CD14-positive monocyte (primary cell): ENCODE results near the gene TSNAX. TPM values are rescaled to one million over a fixed set of nuclear protein-coding genes. Genes with fewer than 3 reads are reported as not detected.
"Not testable (repeated sequence)": the region's sequence is repeated elsewhere in the genome, so short reads cannot be mapped to it uniquely, and the experiment has no call there.

Experiments
- DNase-seq, 3 donors: peaks; one replicate each; pipeline ENCODE4 v3.0.0-alpha.2; 2011 to 2022
- H2AFZ ChIP-seq: 2 replicates; pipeline ENCODE4 v1.6.0; 2012; ENCODE audit warnings: mild to moderate bottlenecking, low read depth, low read length, inconsistent platforms; ENCODE audit not compliant: insufficient read depth, poor library complexity, severe bottlenecking
- H3K27ac ChIP-seq, 2 donors: 1 replicate in 1 of 2; 2 replicates in 1 of 2; pipeline ENCODE4 v1.5.1; 2012 to 2013; ENCODE audit warnings: low read length in 2 of 2, control low read depth in 1 of 2, inconsistent platforms in 1 of 2, low read depth in 1 of 2, mild to moderate bottlenecking in 1 of 2
- H3K27me3 ChIP-seq, 2 donors: one replicate each; pipeline versions ENCODE4 v1.6.0 to v1.6.1; 2011 to 2013; ENCODE audit warnings: low read length in 2 of 2; ENCODE audit not compliant: control insufficient read depth in 2 of 2, insufficient read depth in 2 of 2
- H3K36me3 ChIP-seq, 2 donors: replicated peaks in 1 of 2; 1 replicate in 1 of 2; 2 replicates in 1 of 2; pipeline versions ENCODE4 v1.5.1 to v1.6.1; 2012 to 2013; ENCODE audit warnings: low read length in 2 of 2, control low read depth in 1 of 2, inconsistent platforms in 1 of 2, mild to moderate bottlenecking in 1 of 2; ENCODE audit not compliant: insufficient read depth in 2 of 2, control insufficient read depth in 1 of 2
- H3K4me1 ChIP-seq, 2 donors: 1 replicate in 1 of 2; 2 replicates in 1 of 2; pipeline versions ENCODE4 v1.5.1 to v1.6.1; 2012 to 2013; ENCODE audit warnings: low read length in 2 of 2, control low read depth in 1 of 2, inconsistent platforms in 1 of 2, mild to moderate bottlenecking in 1 of 2, moderate library complexity in 1 of 2; ENCODE audit not compliant: insufficient read depth in 2 of 2, control insufficient read depth in 1 of 2
- H3K4me2 ChIP-seq: replicated peaks from 2 replicates; pipeline ENCODE3; 2012; ENCODE audit warnings: low read length, moderate library complexity, mild to moderate bottlenecking; ENCODE audit not compliant: poor library complexity, severe bottlenecking; ENCODE audit errors: extremely low read depth
- H3K4me3 ChIP-seq, 3 experiments: fragments of 200-600 bp in 1 of 3; sonication (generic) in 1 of 3; replicated peaks in 1 of 3; 1 replicate in 2 of 3; 2 replicates in 1 of 3; pipeline ENCODE4 v1.5.1; 2011 to 2013; ENCODE audit warnings: low read length in 3 of 3, mild to moderate bottlenecking in 3 of 3, control low read depth in 2 of 3, low read depth in 2 of 3, inconsistent platforms in 1 of 3, moderate library complexity in 1 of 3
- H3K79me2 ChIP-seq: 2 replicates; pipeline ENCODE4 v1.6.0; 2012; ENCODE audit warnings: mild to moderate bottlenecking, control low read depth, inconsistent platforms, low read length, moderate library complexity; ENCODE audit not compliant: insufficient read depth
- H3K9ac ChIP-seq: 2 replicates; pipeline ENCODE4 v1.6.0; 2017; ENCODE audit warnings: low read length, mild to moderate bottlenecking; ENCODE audit not compliant: insufficient read depth, poor library complexity, severe bottlenecking
- H3K9me3 ChIP-seq, 2 donors: replicated peaks in 1 of 2; 1 replicate in 1 of 2; 2 replicates in 1 of 2; pipeline versions ENCODE4 v1.5.1 to v1.6.1; 2012 to 2013; ENCODE audit warnings: low read length in 2 of 2, control low read depth in 1 of 2; ENCODE audit not compliant: control insufficient read depth in 1 of 2, insufficient read depth in 1 of 2
- H4K20me1 ChIP-seq: 2 replicates; pipeline ENCODE4 v1.6.0; 2012; ENCODE audit warnings: mild to moderate bottlenecking, low read length, control low read depth, moderate library complexity; ENCODE audit not compliant: insufficient read depth
- H3K27ac Mint-ChIP-seq, 7 donors: one replicate each; pipeline ENCODE4 v1.8.0; 2020; ENCODE audit warnings: mild to moderate bottlenecking in 7 of 7, mixed read lengths in 7 of 7, moderate library complexity in 6 of 7, inconsistent platforms in 2 of 7
- H3K27me3 Mint-ChIP-seq, 3 donors: one replicate each; pipeline ENCODE4 v1.8.0; 2021 to 2022; ENCODE audit warnings: low read depth in 3 of 3, mild to moderate bottlenecking in 3 of 3, mixed read lengths in 3 of 3, moderate library complexity in 3 of 3, inconsistent platforms in 1 of 3
- H3K36me3 Mint-ChIP-seq, 2 donors: one replicate each; pipeline ENCODE4 v1.8.0; 2020; ENCODE audit warnings: mixed read lengths in 2 of 2, inconsistent platforms in 1 of 2, mild to moderate bottlenecking in 1 of 2
- H3K4me1 Mint-ChIP-seq: one replicate; pipeline ENCODE4 v1.8.0; 2020; ENCODE audit warnings: mild to moderate bottlenecking, mixed read lengths
- H3K4me3 Mint-ChIP-seq, 2 donors: one replicate each; pipeline ENCODE4 v1.8.0; 2020; ENCODE audit warnings: mild to moderate bottlenecking in 2 of 2, mixed read lengths in 2 of 2, moderate library complexity in 1 of 2
- H3K9me3 Mint-ChIP-seq, 7 donors: one replicate each; pipeline ENCODE4 v1.8.0; 2020 to 2022; ENCODE audit warnings: mixed read lengths in 7 of 7, mild to moderate bottlenecking in 6 of 7, moderate library complexity in 6 of 7, inconsistent platforms in 2 of 7
- WGBS: methylation state at CpG from one replicate; pipeline ENCODE4 v1.1.5; 2013; ENCODE audit warnings: missing lambda C conversion rate; ENCODE audit not compliant: insufficient coverage; 5-methylcytosine and 5-hydroxymethylcytosine counted together
- intact Hi-C, 2 donors: fragments of 100-400 bp; cut with micrococcal nuclease; formaldehyde crosslinking; loops; one replicate each; pipeline versions ENCODE4 v1.15.0 to v1.15.1; 2023
- polyA plus RNA-seq, 3 donors: library from polyadenylated mRNA; depleted of rRNA in 1 of 3; unstranded in 2 of 3; stranded (reverse) in 1 of 3; fragments of 300-500 nt in 2 of 3; fragments of >200 nt in 1 of 3; fragmentation: Illumina TruSeq in 2 of 3; gene quantifications; 1 replicate in 2 of 3; 2 replicates in 1 of 3; pipeline ENCODE4 v1.2.3, GENCODE V29; 2012 to 2021
- TF ChIP-seq, protein P1 (sequence below): fragments of 200-600 bp; IDR thresholded peaks from one replicate; pipeline ENCODE4 v1.8.0; 2022; ENCODE audit warnings: antibody characterized with exemption, mild to moderate bottlenecking

TSNAX gene
- polyA plus RNA-seq, 3 donors: 15.6 to 86.9 (median 82.0) TPM

GRCh38 chr1:231499148-231499763 lies 29.2 kb upstream of the TSNAX start:
- H3K4me3 Mint-ChIP-seq: no peak overlapping the region

GRCh38 chr1:231500666-231501065 lies 27.8 kb upstream of the TSNAX start:
- no peak overlapping the region for H3K9ac ChIP-seq
- H3K36me3 ChIP-seq: no peaks in the 10 kb centered on the region
- H3K36me3 Mint-ChIP-seq: peaks cover 0 to 7% of the 10 kb centered on the region in 2 donors
- H3K4me3 ChIP-seq: no peak overlapping the region
- H4K20me1 ChIP-seq: no peaks in the 10 kb centered on the region
- H3K4me1 ChIP-seq: no peaks in the 10 kb centered on the region
- intact Hi-C loops: no loop called here
- no peaks in the 10 kb centered on the region for H3K4me1 Mint-ChIP-seq
- WGBS: no CpG with 5 or more reads among the region's 2 CpGs
- peaks cover 22 to 34% of the 10 kb centered on the region in 2 donors for H3K9me3 ChIP-seq
- no peak overlapping the region for H2AFZ ChIP-seq
- H3K4me3 Mint-ChIP-seq: no peak overlapping the region
- TF ChIP-seq, protein P1, sequence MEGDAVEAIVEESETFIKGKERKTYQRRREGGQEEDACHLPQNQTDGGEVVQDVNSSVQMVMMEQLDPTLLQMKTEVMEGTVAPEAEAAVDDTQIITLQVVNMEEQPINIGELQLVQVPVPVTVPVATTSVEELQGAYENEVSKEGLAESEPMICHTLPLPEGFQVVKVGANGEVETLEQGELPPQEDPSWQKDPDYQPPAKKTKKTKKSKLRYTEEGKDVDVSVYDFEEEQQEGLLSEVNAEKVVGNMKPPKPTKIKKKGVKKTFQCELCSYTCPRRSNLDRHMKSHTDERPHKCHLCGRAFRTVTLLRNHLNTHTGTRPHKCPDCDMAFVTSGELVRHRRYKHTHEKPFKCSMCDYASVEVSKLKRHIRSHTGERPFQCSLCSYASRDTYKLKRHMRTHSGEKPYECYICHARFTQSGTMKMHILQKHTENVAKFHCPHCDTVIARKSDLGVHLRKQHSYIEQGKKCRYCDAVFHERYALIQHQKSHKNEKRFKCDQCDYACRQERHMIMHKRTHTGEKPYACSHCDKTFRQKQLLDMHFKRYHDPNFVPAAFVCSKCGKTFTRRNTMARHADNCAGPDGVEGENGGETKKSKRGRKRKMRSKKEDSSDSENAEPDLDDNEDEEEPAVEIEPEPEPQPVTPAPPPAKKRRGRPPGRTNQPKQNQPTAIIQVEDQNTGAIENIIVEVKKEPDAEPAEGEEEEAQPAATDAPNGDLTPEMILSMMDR: no peak
- H3K4me2 ChIP-seq: no peak overlapping the region
- no peak overlapping the region for H3K27ac ChIP-seq
- H3K9me3 Mint-ChIP-seq: peaks cover 27 to 45% (median 37%) of the 10 kb centered on the region in 7 donors
- no peaks in the 10 kb centered on the region for H3K79me2 ChIP-seq
- DNase-seq: no peak
- no peak overlapping the region for H3K27ac Mint-ChIP-seq
- H3K27me3 ChIP-seq: no peaks in the 10 kb centered on the region
- peaks cover 4 to 6% (median 4%) of the 10 kb centered on the region in 3 donors for H3K27me3 Mint-ChIP-seq

More at GRCh38 chr1:231499148-231499763, 29.2 kb upstream of the TSNAX start:
- Mint-ChIP-seq H3K4me1 (no peaks in the 10 kb centered on the region), H3K9me3 (peaks cover 27 to 43% (median 37%) of the 10 kb centered on the region in 7 donors), H3K27ac (no peak overlapping the region), H3K27me3 (peaks cover 6 to 14% (median 9%) of the 10 kb centered on the region in 3 donors), H3K36me3 (peaks cover 0 to 7% of the 10 kb centered on the region in 2 donors)
- H3K79me2 ChIP-seq: no peaks in the 10 kb centered on the region
- TF ChIP-seq, protein P1: no peak
- intact Hi-C loops: no loop called here
- no peak overlapping the region for H2AFZ ChIP-seq
- no peaks in the 10 kb centered on the region for H3K4me1 ChIP-seq
- H3K27ac ChIP-seq: no peak overlapping the region
- no peak for DNase-seq
- peaks cover 2 to 4% of the 10 kb centered on the region in 2 donors for H3K27me3 ChIP-seq
- H3K9ac ChIP-seq: no peak overlapping the region
- no peaks in the 10 kb centered on the region for H4K20me1 ChIP-seq
- H3K9me3 ChIP-seq: peaks cover 22 to 34% of the 10 kb centered on the region in 2 donors
- no peak overlapping the region for H3K4me3 ChIP-seq
- no peaks in the 10 kb centered on the region for H3K36me3 ChIP-seq
- no peak overlapping the region for H3K4me2 ChIP-seq
- WGBS: 81% methylated on average over 3 of the region's 3 CpGs

DNA sequence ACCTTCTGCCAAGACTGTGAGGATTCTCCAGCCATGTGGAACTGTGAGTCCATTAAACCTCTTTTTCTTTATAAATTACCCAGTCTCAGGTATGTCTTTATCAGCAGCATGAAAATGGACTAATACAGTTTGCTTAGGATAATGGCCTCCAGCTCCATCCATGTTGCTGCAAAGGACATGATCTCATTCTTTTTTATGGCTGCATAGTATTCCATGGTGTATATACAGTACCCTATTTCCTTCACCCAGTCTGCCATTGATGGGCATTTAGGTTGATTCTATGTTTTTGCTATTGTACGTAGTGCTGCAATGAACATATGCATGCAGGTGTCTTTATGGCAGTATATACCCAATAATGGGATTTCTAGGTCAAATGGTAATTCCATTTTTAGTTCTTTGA lies 25.3 kb upstream of the TSNAX start:
- H3K36me3 ChIP-seq, H4K20me1 ChIP-seq, H3K27ac Mint-ChIP-seq, H3K4me2 ChIP-seq, H3K27me3 ChIP-seq, H3K79me2 ChIP-seq, H3K4me1 ChIP-seq, H3K27me3 Mint-ChIP-seq, H3K4me3 ChIP-seq, H3K27ac ChIP-seq, intact Hi-C loops, H3K36me3 Mint-ChIP-seq, DNase-seq, H3K4me1 Mint-ChIP-seq, H3K4me3 Mint-ChIP-seq, H2AFZ ChIP-seq, H3K9ac ChIP-seq: not testable (repeated sequence)
- WGBS: no CpG with 5 or more reads among the region's 1 CpG
- H3K9me3 ChIP-seq: peaks cover 22 to 27% of the 10 kb centered on the region in 2 donors
- H3K9me3 Mint-ChIP-seq: peaks cover 20 to 38% (median 29%) of the 10 kb centered on the region in 7 donors
